ENCODE data around the gene HUWE1.

DNA sequence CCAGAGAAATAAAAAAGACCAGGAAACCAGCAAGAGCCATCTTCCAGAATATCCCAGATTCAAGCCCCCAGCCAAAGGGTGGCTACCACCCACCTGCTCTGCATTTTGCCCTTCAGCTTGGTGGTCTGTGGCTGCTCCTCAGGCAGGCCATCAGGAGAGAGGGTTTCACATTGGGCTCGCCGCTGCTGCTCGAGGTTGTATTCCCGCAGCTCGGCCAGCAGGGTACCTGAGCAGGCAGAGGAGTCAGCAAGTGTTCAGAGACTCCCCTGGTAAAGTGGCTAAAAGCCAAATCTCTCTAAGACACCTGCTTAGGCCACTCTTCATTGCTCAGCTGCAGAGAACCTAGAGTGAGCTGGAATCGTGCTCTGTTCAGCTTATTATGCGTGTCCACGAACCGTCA lies 141.6 kb downstream of the HUWE1 start:
- TF ChIP-seq, protein P1, sequence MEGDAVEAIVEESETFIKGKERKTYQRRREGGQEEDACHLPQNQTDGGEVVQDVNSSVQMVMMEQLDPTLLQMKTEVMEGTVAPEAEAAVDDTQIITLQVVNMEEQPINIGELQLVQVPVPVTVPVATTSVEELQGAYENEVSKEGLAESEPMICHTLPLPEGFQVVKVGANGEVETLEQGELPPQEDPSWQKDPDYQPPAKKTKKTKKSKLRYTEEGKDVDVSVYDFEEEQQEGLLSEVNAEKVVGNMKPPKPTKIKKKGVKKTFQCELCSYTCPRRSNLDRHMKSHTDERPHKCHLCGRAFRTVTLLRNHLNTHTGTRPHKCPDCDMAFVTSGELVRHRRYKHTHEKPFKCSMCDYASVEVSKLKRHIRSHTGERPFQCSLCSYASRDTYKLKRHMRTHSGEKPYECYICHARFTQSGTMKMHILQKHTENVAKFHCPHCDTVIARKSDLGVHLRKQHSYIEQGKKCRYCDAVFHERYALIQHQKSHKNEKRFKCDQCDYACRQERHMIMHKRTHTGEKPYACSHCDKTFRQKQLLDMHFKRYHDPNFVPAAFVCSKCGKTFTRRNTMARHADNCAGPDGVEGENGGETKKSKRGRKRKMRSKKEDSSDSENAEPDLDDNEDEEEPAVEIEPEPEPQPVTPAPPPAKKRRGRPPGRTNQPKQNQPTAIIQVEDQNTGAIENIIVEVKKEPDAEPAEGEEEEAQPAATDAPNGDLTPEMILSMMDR (IDR thresholded peaks at IDR 0.05): no peak
- TF ChIP-seq POLR2A (IDR thresholded peaks at IDR 0.05): no peak
